Activated CD4-positive, alpha-beta T cell treated with anti-CD3 and anti-CD28 coated beads, Interleukin-2, amount 50 U/mL, for 16 hours (primary cell): ENCODE results near the gene PI16.

Experiments
- DNase-seq: peaks from one replicate; pipeline ENCODE4 v3.0.0-alpha.2; 2020

PI16 gene

GRCh38 chr6:37005061-37005810 lies 50.7 kb downstream of the PI16 start, which contains the start of gene FGD2:
FGD2 (plus strand) TSS chr6:37005655; CDS start chr6:37005818, 163 bp downstream.
- DNase-seq = no peak

- no peak for DNase-seq
Observed at GRCh38 chr6:37005827-37006567, 51.5 kb downstream of the PI16 start.

GRCh38 chr6:37006793-37007339 lies 52.3 kb downstream of the PI16 start:
- no peak for DNase-seq

- peak; percentile 33 for DNase-seq
Observed at GRCh38 chr6:37007340-37008043, 53.0 kb downstream of the PI16 start.

GRCh38 chr6:37008484-37009465 lies 54.2 kb downstream of the PI16 start:
- DNase-seq = no peak

- no peak for DNase-seq
Observed at GRCh38 chr6:37010402-37010892, 55.9 kb downstream of the PI16 start.

GRCh38 chr6:37011656-37012378 lies 57.3 kb downstream of the PI16 start:
- DNase-seq = no peak

- DNase-seq = no peak
Observed at GRCh38 chr6:37013516-37014491, 59.3 kb downstream of the PI16 start.
